Activated CD4-positive, alpha-beta T cell treated with anti-CD3 and anti-CD28 coated beads, Interleukin-2, amount 10 ng/mL, durations not matched to agents 7 days and 5 days (primary cell): ENCODE data around the gene SLC6A18. TPM values are rescaled to one million over a fixed set of nuclear protein-coding genes. Genes with fewer than 3 reads are reported as not detected.

Experiments
- CTCF ChIA-PET: fragments of 350-600 bp; sonication (Branson Sonifier 250); formaldehyde crosslinking; loops from one replicate; lab custom pipeline; 2021; ENCODE audit warnings: antibody characterized with exemption; lab: Charles Lee
- POLR2A ChIA-PET: fragments of 350-600 bp; sonication (Branson Sonifier 250); formaldehyde crosslinking; loops from one replicate; lab custom pipeline; 2021; ENCODE audit warnings: antibody characterized with exemption; lab: Charles Lee
- DNase-seq: peaks from one replicate; pipeline ENCODE4 v3.0.0-alpha.2; 2020
- H3K27ac Mint-ChIP-seq: one replicate; pipeline ENCODE4 v1.8.0; 2021; ENCODE audit warnings: mild to moderate bottlenecking, moderate library complexity, mixed read lengths
- H3K27me3 Mint-ChIP-seq: one replicate; pipeline ENCODE4 v1.8.0; 2021; ENCODE audit warnings: mixed read lengths
- H3K36me3 Mint-ChIP-seq: one replicate; pipeline ENCODE4 v1.8.0; 2021; ENCODE audit warnings: low read depth, mixed read lengths
- H3K4me1 Mint-ChIP-seq: one replicate; pipeline ENCODE4 v1.8.0; 2021; ENCODE audit warnings: mixed read lengths
- H3K4me3 Mint-ChIP-seq: one replicate; pipeline ENCODE4 v1.8.0; 2021; ENCODE audit warnings: mild to moderate bottlenecking, moderate library complexity, mixed read lengths
- H3K9me3 Mint-ChIP-seq: one replicate; pipeline ENCODE4 v1.8.0; 2021; ENCODE audit warnings: mixed read lengths
- total RNA-seq, 2 experiments: library from RNA; stranded (reverse); gene quantifications; one replicate each; pipeline ENCODE4 v1.2.3, GENCODE V29; 2021

SLC6A18 gene
- total RNA-seq, 2 experiments from 2014 or later, result not detected

GRCh38 chr5:1216211-1216917 is 8.8 kb upstream of the SLC6A18 start:
- ChIA-PET CTCF (no interaction called here), POLR2A (no interaction called here)
- DNase-seq, result no peak

GRCh38 chr5:1216918-1217295 is 8.3 kb upstream of the SLC6A18 start:
- CTCF ChIA-PET, result no interaction called here
- H3K27me3 Mint-ChIP-seq, result peaks cover 2% of the 10 kb centered on the region
- DNase-seq, result no peak
- no peaks in the 10 kb centered on the region for H3K36me3 Mint-ChIP-seq
- POLR2A ChIA-PET, result no interaction called here
- H3K4me3 Mint-ChIP-seq, result no peak overlapping the region
- H3K9me3 Mint-ChIP-seq, result peaks cover 9% of the 10 kb centered on the region
- no peaks in the 10 kb centered on the region for H3K4me1 Mint-ChIP-seq
- H3K27ac Mint-ChIP-seq, result no peak overlapping the region

More at GRCh38 chr5:1216211-1216917, 8.8 kb upstream of the SLC6A18 start:
- peaks cover 2% of the 10 kb centered on the region for H3K27me3 Mint-ChIP-seq
- H3K9me3 Mint-ChIP-seq, result peaks cover 6% of the 10 kb centered on the region
- H3K36me3 Mint-ChIP-seq, result no peaks in the 10 kb centered on the region
- H3K4me1 Mint-ChIP-seq, result no peaks in the 10 kb centered on the region
- no peak overlapping the region for H3K4me3 Mint-ChIP-seq
- H3K27ac Mint-ChIP-seq, result no peak overlapping the region

GRCh38 chr5:1217596-1218206 is 7.5 kb upstream of the SLC6A18 start:
- no peak for DNase-seq
- Mint-ChIP-seq H3K4me1 (no peaks in the 10 kb centered on the region), H3K4me3 (no peak overlapping the region), H3K36me3 (no peaks in the 10 kb centered on the region), H3K9me3 (peaks cover 10% of the 10 kb centered on the region), H3K27me3 (peaks cover 2% of the 10 kb centered on the region), H3K27ac (peak overlapping the region; percentile 25)
- POLR2A ChIA-PET, result no interaction called here
- CTCF ChIA-PET, result no interaction called here

DNA sequence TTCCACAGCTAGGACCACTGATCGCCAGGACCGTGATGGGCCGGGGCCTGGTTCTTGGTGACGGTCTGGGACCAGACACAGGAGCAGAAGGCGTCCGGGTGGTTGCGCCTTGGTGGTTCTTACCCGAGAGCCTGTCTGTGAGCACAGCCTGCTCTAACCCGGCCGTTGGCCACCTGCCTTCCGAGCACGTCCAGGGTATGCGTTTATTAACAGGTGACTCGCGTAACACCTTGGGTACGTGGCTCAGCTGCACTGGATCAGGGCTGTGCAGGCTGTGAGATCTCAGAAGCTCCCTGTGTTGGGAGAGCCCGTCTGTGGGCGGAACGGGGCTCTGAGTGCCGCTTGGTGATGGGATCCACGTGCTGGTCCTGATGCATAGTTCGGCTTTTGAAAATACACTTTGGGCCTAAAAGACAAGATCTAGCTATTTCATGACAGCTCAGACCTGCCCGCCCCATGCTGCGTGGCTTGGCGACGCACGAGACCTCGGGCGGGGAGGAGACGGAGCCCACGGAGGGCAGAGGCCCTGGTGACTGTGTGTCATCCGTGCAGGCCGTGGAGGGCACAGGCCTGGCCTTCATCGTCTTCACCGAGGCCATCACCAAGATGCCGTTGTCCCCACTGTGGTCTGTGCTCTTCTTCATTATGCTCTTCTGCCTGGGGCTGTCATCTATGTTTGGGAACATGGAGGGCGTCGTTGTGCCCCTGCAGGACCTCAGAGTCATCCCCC is 6.7 kb upstream of the SLC6A18 start:
- H3K9me3 Mint-ChIP-seq, result peaks cover 10% of the 10 kb centered on the region
- DNase-seq, result no peak
- CTCF ChIA-PET, result no interaction called here
- peaks cover 2% of the 10 kb centered on the region for H3K27me3 Mint-ChIP-seq
- H3K4me3 Mint-ChIP-seq, result no peak overlapping the region
- no peak overlapping the region for H3K27ac Mint-ChIP-seq
- no peaks in the 10 kb centered on the region for H3K36me3 Mint-ChIP-seq
- H3K4me1 Mint-ChIP-seq, result no peaks in the 10 kb centered on the region
- POLR2A ChIA-PET, result no interaction called here

GRCh38 chr5:1219098-1219767 is 5.9 kb upstream of the SLC6A18 start:
- H3K9me3 Mint-ChIP-seq, result peaks cover 10% of the 10 kb centered on the region
- ChIA-PET CTCF (interaction anchor here (0.5 to 0.6 kb wide), 3 partner anchors 93 to 434 kb away, joined by 3 to 4 read pairs (median 3); no protein-coding TSS in a partner anchor), POLR2A (no interaction called here)
- H3K27me3 Mint-ChIP-seq, result peaks cover 2% of the 10 kb centered on the region
- no peak for DNase-seq
- H3K27ac Mint-ChIP-seq, result no peak overlapping the region
- no peaks in the 10 kb centered on the region for H3K4me1 Mint-ChIP-seq
- H3K4me3 Mint-ChIP-seq, result no peak overlapping the region
- no peaks in the 10 kb centered on the region for H3K36me3 Mint-ChIP-seq

DNA sequence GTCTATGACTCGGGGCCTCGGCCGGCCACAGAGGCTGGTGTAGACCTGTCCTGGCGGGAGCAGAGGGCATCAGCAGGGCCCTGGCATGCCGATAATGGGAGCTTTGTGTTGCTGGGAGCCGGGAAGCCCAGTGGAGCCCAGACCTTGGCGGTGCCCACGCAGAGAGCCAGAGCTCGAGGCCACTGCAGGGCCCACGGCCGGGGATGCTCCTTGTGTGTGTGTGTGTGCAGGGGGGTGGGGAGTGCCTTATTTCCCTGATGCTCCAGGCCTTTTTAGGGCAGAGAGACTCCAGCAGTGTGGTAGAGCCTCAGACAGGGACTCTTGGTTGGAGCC is 5.4 kb upstream of the SLC6A18 start:
- peaks cover 10% of the 10 kb centered on the region for H3K9me3 Mint-ChIP-seq
- H3K27ac Mint-ChIP-seq, result no peak overlapping the region
- DNase-seq, result no peak
- CTCF ChIA-PET, result interaction anchor here (0.5 to 0.6 kb wide), 2 partner anchors 94 to 374 kb away, joined by 3 to 4 read pairs; no protein-coding TSS in a partner anchor
- no peaks in the 10 kb centered on the region for H3K4me1 Mint-ChIP-seq
- H3K4me3 Mint-ChIP-seq, result no peak overlapping the region
- H3K36me3 Mint-ChIP-seq, result no peaks in the 10 kb centered on the region
- H3K27me3 Mint-ChIP-seq, result peaks cover 2% of the 10 kb centered on the region
- POLR2A ChIA-PET, result no interaction called here

- CTCF ChIA-PET, result no interaction called here
- H3K4me1 Mint-ChIP-seq, result no peaks in the 10 kb centered on the region
- peaks cover 10% of the 10 kb centered on the region for H3K9me3 Mint-ChIP-seq
- H3K27ac Mint-ChIP-seq, result no peak overlapping the region
- POLR2A ChIA-PET, result no interaction called here
- H3K4me3 Mint-ChIP-seq, result no peak overlapping the region
- H3K36me3 Mint-ChIP-seq, result no peaks in the 10 kb centered on the region
- H3K27me3 Mint-ChIP-seq, result peaks cover 2% of the 10 kb centered on the region
- DNase-seq, result no peak
Measured at GRCh38 chr5:1220351-1220750, 4.8 kb upstream of the SLC6A18 start.

- Mint-ChIP-seq H3K4me1 (no peaks in the 10 kb centered on the region), H3K27ac (no peak overlapping the region), H3K4me3 (no peak overlapping the region), H3K9me3 (peaks cover 10% of the 10 kb centered on the region), H3K36me3 (no peaks in the 10 kb centered on the region), H3K27me3 (peaks cover 2% of the 10 kb centered on the region)
- no peak for DNase-seq
- ChIA-PET CTCF (no interaction called here), POLR2A (no interaction called here)
Measured at GRCh38 chr5:1220831-1221230, 4.3 kb upstream of the SLC6A18 start.

GRCh38 chr5:1221721-1222120 is 3.5 kb upstream of the SLC6A18 start:
- H3K27me3 Mint-ChIP-seq, result peaks cover 2% of the 10 kb centered on the region
- no peak for DNase-seq
- no peaks in the 10 kb centered on the region for H3K36me3 Mint-ChIP-seq
- no peak overlapping the region for H3K4me3 Mint-ChIP-seq
- peaks cover 10% of the 10 kb centered on the region for H3K9me3 Mint-ChIP-seq
- H3K4me1 Mint-ChIP-seq, result no peaks in the 10 kb centered on the region
- H3K27ac Mint-ChIP-seq, result no peak overlapping the region
- POLR2A ChIA-PET, result no interaction called here
- CTCF ChIA-PET, result no interaction called here

DNA sequence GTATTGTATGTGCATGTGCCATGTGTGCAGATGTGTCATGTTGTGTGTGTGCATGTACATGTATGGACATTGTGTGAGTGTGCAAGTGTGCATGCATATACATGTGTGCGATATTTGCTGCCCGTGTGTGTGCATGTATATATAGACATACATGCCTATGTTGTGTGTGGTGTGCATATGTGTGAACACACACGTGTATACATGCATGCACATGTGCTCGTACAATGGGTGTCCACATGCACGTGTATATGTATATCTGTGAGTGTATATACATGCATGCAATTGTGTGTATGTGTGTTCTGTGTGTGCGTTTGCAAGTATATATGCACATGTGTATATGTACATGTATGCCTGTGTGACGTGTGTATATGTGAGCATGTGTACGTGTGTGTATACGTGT is 3.0 kb upstream of the SLC6A18 start:
- no peaks in the 10 kb centered on the region for H3K36me3 Mint-ChIP-seq
- POLR2A ChIA-PET, result no interaction called here

DNA sequence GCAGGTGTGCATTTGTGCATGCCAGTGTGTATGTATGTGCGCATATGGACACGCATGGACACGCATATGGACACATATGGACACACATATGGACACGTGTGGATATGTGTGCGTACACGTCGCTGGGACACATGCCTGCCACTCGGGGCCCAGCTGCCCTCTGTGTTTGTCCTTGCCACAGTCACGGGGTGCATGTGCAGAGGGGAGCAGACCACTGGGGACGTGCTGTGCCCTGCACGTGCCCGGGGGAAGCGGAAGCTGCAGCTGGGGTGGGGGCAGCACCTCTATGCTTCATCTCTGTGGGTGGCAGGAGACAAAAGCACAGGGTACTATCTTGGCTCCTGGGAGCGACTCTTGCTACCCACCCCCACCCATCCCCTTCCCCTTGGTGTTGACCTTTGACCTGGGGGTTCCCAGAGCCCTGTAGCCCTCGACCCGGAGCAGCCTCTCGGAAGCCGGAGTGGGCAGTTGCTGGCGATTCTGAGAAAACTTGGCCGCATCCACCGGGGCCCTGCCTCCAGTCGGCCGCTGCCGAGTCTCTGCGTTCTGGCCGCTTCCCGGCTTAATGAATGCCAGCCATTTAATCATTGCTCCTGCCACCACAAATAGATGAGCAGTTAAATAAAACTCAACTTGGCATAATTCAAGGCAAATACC is 2.4 kb upstream of the SLC6A18 start:
- H3K4me3 Mint-ChIP-seq, result no peak overlapping the region
- CTCF ChIA-PET, result no interaction called here

More for the DNA sequence above, 3.0 kb upstream of the SLC6A18 start:
- no peak for DNase-seq
- Mint-ChIP-seq H3K4me3 (no peak overlapping the region), H3K4me1 (no peaks in the 10 kb centered on the region), H3K9me3 (peaks cover 10% of the 10 kb centered on the region), H3K27me3 (peaks cover 2% of the 10 kb centered on the region), H3K27ac (no peak overlapping the region)
- CTCF ChIA-PET, result no interaction called here

DNA sequence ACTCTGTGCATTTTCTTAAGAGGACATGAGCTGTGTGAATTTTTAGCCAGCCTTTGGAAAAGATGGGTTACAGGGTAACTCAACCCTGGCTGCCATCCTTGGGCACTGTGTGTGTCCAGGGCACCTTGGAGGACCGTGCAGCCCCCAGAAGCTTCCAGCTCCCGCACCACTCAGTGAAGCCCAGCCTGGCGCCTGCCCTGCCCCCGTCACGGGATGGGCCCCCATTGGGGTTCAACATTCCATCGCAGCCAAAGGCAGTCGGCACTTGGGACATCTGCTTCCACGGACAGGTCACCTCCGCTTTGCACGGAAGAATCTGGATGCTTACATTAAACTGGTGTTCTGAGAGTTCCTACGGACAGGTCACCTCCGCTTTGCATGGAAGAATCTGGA is 1.9 kb upstream of the SLC6A18 start:
- ChIA-PET CTCF (no interaction called here), POLR2A (no interaction called here)
- Mint-ChIP-seq H3K4me1 (peaks cover under 1% of the 10 kb centered on the region), H3K9me3 (peaks cover 10% of the 10 kb centered on the region), H3K4me3 (no peak overlapping the region), H3K27ac (no peak overlapping the region), H3K36me3 (no peaks in the 10 kb centered on the region), H3K27me3 (no peaks in the 10 kb centered on the region)
- DNase-seq, result no peak

More for the DNA sequence above, 2.4 kb upstream of the SLC6A18 start:
- Mint-ChIP-seq H3K9me3 (peaks cover 10% of the 10 kb centered on the region), H3K4me1 (no peaks in the 10 kb centered on the region), H3K36me3 (no peaks in the 10 kb centered on the region), H3K27me3 (peaks cover 2% of the 10 kb centered on the region), H3K27ac (no peak overlapping the region)
- POLR2A ChIA-PET, result no interaction called here
- DNase-seq, result no peak
